Lung (tissue), 12 donors: Measurements from ENCODE around the gene VAT1L. TPM values are rescaled to one million over a fixed set of nuclear protein-coding genes. Genes with fewer than 3 reads are reported as not detected.

Source experiments
- ATAC-seq: fragments of 200-7000 bp; cut with Tn5 transposase; one replicate; pipeline ENCODE4 v1.9.1; 2020; ENCODE audit warnings: moderate number of reproducible peaks; ENCODE audit not compliant: insufficient read depth, low FRiP score
- DNase-seq, 3 donors: peaks; one replicate each; pipeline ENCODE4 v3.0.0-alpha.2; 2013 to 2017
- H3K27ac ChIP-seq, 2 donors: one replicate each; pipeline ENCODE4 v1.5.1; 2013; ENCODE audit warnings: mild to moderate bottlenecking in 2 of 2, moderate library complexity in 2 of 2, control low read depth in 1 of 2, inconsistent platforms in 1 of 2, low read depth in 1 of 2, low read length in 1 of 2
- H3K27me3 ChIP-seq, 3 donors: one replicate each; pipeline ENCODE4 v1.5.1; 2013; ENCODE audit warnings: low read length in 2 of 3; ENCODE audit not compliant: control insufficient read depth in 3 of 3, insufficient read depth in 3 of 3
- H3K36me3 ChIP-seq, 4 donors: one replicate each; pipeline ENCODE4 v1.5.1; 2013; ENCODE audit warnings: low read length in 4 of 4, mild to moderate bottlenecking in 1 of 4, moderate library complexity in 1 of 4; ENCODE audit not compliant: control insufficient read depth in 4 of 4, insufficient read depth in 4 of 4
- H3K4me1 ChIP-seq, 5 donors: one replicate each; pipeline ENCODE4 v1.5.1; 2013; ENCODE audit warnings: low read length in 5 of 5, mild to moderate bottlenecking in 2 of 5, moderate library complexity in 1 of 5; ENCODE audit not compliant: control insufficient read depth in 5 of 5, insufficient read depth in 5 of 5
- H3K4me3 ChIP-seq: one replicate; pipeline ENCODE4 v1.5.1; 2013; ENCODE audit warnings: mild to moderate bottlenecking, control low read depth, moderate library complexity
- H3K9ac ChIP-seq, 2 donors: one replicate each; pipeline ENCODE4 v1.5.1; 2013; ENCODE audit warnings: low read length in 2 of 2, control low read depth in 1 of 2; ENCODE audit not compliant: insufficient read depth in 1 of 2
- H3K9me3 ChIP-seq, 4 donors: one replicate each; pipeline ENCODE4 v1.5.1; 2013; ENCODE audit warnings: low read length in 3 of 4, mild to moderate bottlenecking in 1 of 4, moderate library complexity in 1 of 4; ENCODE audit not compliant: control insufficient read depth in 4 of 4, insufficient read depth in 3 of 4
- CTCF ChIP-seq: IDR thresholded peaks from 2 replicates; pipeline ENCODE4 v1.5.1; 2012; ENCODE audit warnings: mild to moderate bottlenecking; ENCODE audit errors: control extremely low read depth, extremely low read depth
- WGBS, 2 donors: extraction: QIAGEN DNeasy Blood & Tissue Kit; methylation state at CpG; one replicate each; pipeline ENCODE4 v1.1.7; 2013; 5-methylcytosine and 5-hydroxymethylcytosine counted together
- polyA plus RNA-seq, 2 donors: library from polyadenylated mRNA; stranded (reverse); fragments of 200-250 nt; gene quantifications; one replicate each; pipeline ENCODE4 v1.2.1, GENCODE V29; 2013
- total RNA-seq, 2 donors: library from RNA; depleted of rRNA in 1 of 2; stranded (reverse); fragments of >200 nt in 1 of 2; gene quantifications; one replicate each; pipeline ENCODE4 v1.2.1, GENCODE V29; 2014 to 2021
- donor health status: control.
- donor health status: control.
- donor health status: Bipolar disorder and iron deficiency.
- donor health status: healthy.
- donor health status: DM: yes; HTN: yes; CAD: no.

Gene VAT1L
- total and polyA plus RNA-seq, 4 donors, result 0.14 to 3.3 (median 0.26) TPM

GRCh38 chr16:77970371-77970770 lies 182.0 kb downstream of the VAT1L start:
- no peak overlapping the region for H3K9ac ChIP-seq
- no peak for TF ChIP-seq CTCF
- DNase-seq, result no peak
- no peak for ATAC-seq
- no peaks in the 10 kb centered on the region for H3K36me3 ChIP-seq
- H3K4me1 ChIP-seq, result peaks cover 0 to 17% (median 0%) of the 10 kb centered on the region in 5 donors
- H3K4me3 ChIP-seq, result no peak overlapping the region
- H3K9me3 ChIP-seq, result no peaks in the 10 kb centered on the region
- H3K27ac ChIP-seq, result no peak overlapping the region
- H3K27me3 ChIP-seq, result no peaks in the 10 kb centered on the region

- Histone ChIP-seq H3K9ac (no peak overlapping the region), H3K9me3 (no peaks in the 10 kb centered on the region), H3K36me3 (no peaks in the 10 kb centered on the region), H3K27me3 (no peaks in the 10 kb centered on the region), H3K4me3 (no peak overlapping the region), H3K27ac (no peak overlapping the region), H3K4me1 (peaks cover 0 to 17% (median 0%) of the 10 kb centered on the region in 5 donors)
- WGBS, 2 donors, result 29 to 32% methylated on average over 16 of the region's 16 CpGs
- DNase-seq, result peak; percentile 82 to 86 (median 83)
- TF ChIP-seq CTCF, result peak; percentile 77
- peak; percentile 91 for ATAC-seq
These were observed 183.1 kb downstream of the VAT1L start for GRCh38 chr16:77971306-77972061.

- H3K27ac ChIP-seq, result no peak overlapping the region
- no peak overlapping the region for H3K4me3 ChIP-seq
- H3K27me3 ChIP-seq, result no peaks in the 10 kb centered on the region
- no peak overlapping the region for H3K9ac ChIP-seq
- H3K4me1 ChIP-seq, result peaks cover 0 to 17% (median 0%) of the 10 kb centered on the region in 5 donors
- no peaks in the 10 kb centered on the region for H3K9me3 ChIP-seq
- TF ChIP-seq CTCF, result no peak
- ATAC-seq (no peak), DNase-seq (no peak)
- WGBS, 2 donors, result 81 to 84% methylated on average over 1 of the region's 1 CpG
- H3K36me3 ChIP-seq, result no peaks in the 10 kb centered on the region
These were observed 183.7 kb downstream of the VAT1L start for GRCh38 chr16:77972062-77972392.

- H3K27me3 ChIP-seq, result no peaks in the 10 kb centered on the region
- DNase-seq, result peak; percentile 45 to 52 (median 48)
- no peaks in the 10 kb centered on the region for H3K36me3 ChIP-seq
- no peaks in the 10 kb centered on the region for H3K9me3 ChIP-seq
- peaks cover 0 to 16% (median 0%) of the 10 kb centered on the region in 5 donors for H3K4me1 ChIP-seq
- TF ChIP-seq CTCF, result no peak
- no peak overlapping the region for H3K9ac ChIP-seq
- ATAC-seq, result no peak
- no peak overlapping the region for H3K27ac ChIP-seq
- WGBS, 2 donors, result 70 to 79% methylated on average over 5 of the region's 5 CpGs
- H3K4me3 ChIP-seq, result no peak overlapping the region
These were observed 186.5 kb downstream of the VAT1L start for GRCh38 chr16:77974883-77975282.
